GM12878 (cell line): ENCODE data around the gene UBE2E2. TPM values are rescaled to one million over a fixed set of nuclear protein-coding genes. Genes with fewer than 3 reads are reported as not detected.

Experiments
- ATAC-seq: fragments of 200-7000 bp; cut with Tn5 transposase; 3 replicates; pipeline ENCODE4 v1.9.1; 2020; ENCODE audit warnings: mild to moderate bottlenecking, moderate library complexity
- BruUV-seq: library from RNA; stranded (reverse); fragments of 400-500 nt; replicated peaks from 2 replicates; lab custom pipeline; 2021; lab: Mats Ljungman, UMichigan
- CTCF ChIA-PET: fragments of 300-600 bp; sonication (Branson Sonifier 250); formaldehyde crosslinking; extraction: SDS; loops from one replicate; lab custom pipeline; 2021; ENCODE audit warnings: inconsistent platforms; lab: Yijun Ruan, JAX
- POLR2A ChIA-PET: fragments of 350-600 bp; formaldehyde crosslinking; extraction: SDS; loops from one replicate; lab custom pipeline; 2021; ENCODE audit warnings: inconsistent platforms; lab: Charles Lee
- RAD21 ChIA-PET: fragments of 300-600 bp; sonication (Branson Sonifier 250); formaldehyde crosslinking; loops from one replicate; lab custom pipeline; 2023; ENCODE audit warnings: antibody characterized with exemption; ENCODE audit not compliant: unreplicated experiment; lab: Charles Lee
- SMC1A ChIA-PET: fragments of 300-600 bp; sonication (Branson Sonifier 250); formaldehyde crosslinking; loops from one replicate; lab custom pipeline; 2023; ENCODE audit not compliant: unreplicated experiment, uncharacterized antibody; lab: Charles Lee
- DNase-seq: peaks from one replicate; pipeline ENCODE4 v3.0.0-alpha.2; 2011; ENCODE audit warnings: low read depth, low spot score
- FAIRE-seq: peaks from 3 replicates; lab custom pipeline; 2011; peaks lifted over from hg19 to GRCh38; lab: Jason Lieb, UNC
- H2AFZ ChIP-seq: 2 replicates; pipeline ENCODE4 v1.6.0; 2011; ENCODE audit warnings: low read depth, low read length, control low read depth; ENCODE audit not compliant: control insufficient read depth
- H3K27ac ChIP-seq: 2 replicates; pipeline ENCODE4 v1.5.1; 2011; ENCODE audit warnings: control low read depth; ENCODE audit not compliant: control insufficient read depth, insufficient read depth
- H3K27me3 ChIP-seq, 2 experiments: replicated peaks in 1 of 2; 2 replicates each; pipeline versions ENCODE4 v1.6.0 to v1.6.1; 2011; ENCODE audit warnings: low read length in 1 of 2; ENCODE audit not compliant: control insufficient read depth in 2 of 2, insufficient read depth in 2 of 2
- H3K36me3 ChIP-seq, 2 experiments: 2 replicates each; pipeline ENCODE4 v1.5.1; 2011; ENCODE audit warnings: low read length in 1 of 2; ENCODE audit not compliant: control insufficient read depth in 2 of 2, insufficient read depth in 2 of 2
- H3K4me1 ChIP-seq: 2 replicates; pipeline ENCODE4 v1.6.1; 2011; ENCODE audit warnings: mild to moderate bottlenecking, low read length, moderate library complexity, mixed read lengths; ENCODE audit not compliant: control insufficient read depth, insufficient read depth
- H3K4me2 ChIP-seq: 2 replicates; pipeline ENCODE4 v1.6.0; 2011; ENCODE audit warnings: control low read depth; ENCODE audit not compliant: control insufficient read depth, insufficient read depth
- H3K4me3 ChIP-seq: fragments of 200-600 bp; sonication (generic); 2 replicates; pipeline ENCODE4 v1.5.1; 2016
- H3K79me2 ChIP-seq: 2 replicates; pipeline ENCODE4 v1.6.0; 2011; ENCODE audit warnings: low read length; ENCODE audit not compliant: control insufficient read depth, insufficient read depth
- H3K9ac ChIP-seq: 2 replicates; pipeline ENCODE4 v1.8.0; 2011; ENCODE audit warnings: low read length, control low read depth, mixed read lengths; ENCODE audit not compliant: control insufficient read depth, insufficient read depth
- H3K9me3 ChIP-seq: replicated peaks from 3 replicates; pipeline ENCODE4 v1.5.1; 2011; ENCODE audit warnings: mild to moderate bottlenecking, low read length; ENCODE audit not compliant: control insufficient read depth, insufficient read depth
- H4K20me1 ChIP-seq: 2 replicates; pipeline ENCODE4 v1.6.0; 2011; ENCODE audit not compliant: control insufficient read depth, insufficient read depth
- BRCA1 ChIP-seq: IDR thresholded peaks from 2 replicates; pipeline ENCODE4 v1.6.1; 2011; ENCODE audit warnings: low read depth, low read length, improper control_type of control experiment
- CHD1 ChIP-seq: IDR thresholded peaks from 2 replicates; pipeline ENCODE4 v1.6.1; 2012; ENCODE audit warnings: low read depth, low read length, improper control_type of control experiment
- E4F1 ChIP-seq: fragments of 450-650 bp; IDR thresholded peaks from 2 replicates; pipeline ENCODE4 v1.6.1; 2018; ENCODE audit warnings: borderline replicate concordance, mild to moderate bottlenecking; ENCODE audit not compliant: partially characterized antibody
- ETV6 ChIP-seq, 2 experiments: fragments of 450-650 bp in 1 of 2; IDR thresholded peaks in 1 of 2; conservative IDR thresholded peaks in 1 of 2; 2 replicates each; pipeline ENCODE4 v1.6.1; 2014; ENCODE audit warnings: antibody characterized with exemption in 1 of 2, borderline replicate concordance in 1 of 2, low read depth in 1 of 2, mild to moderate bottlenecking in 1 of 2, moderate library complexity in 1 of 2
- FOS ChIP-seq: IDR thresholded peaks from 3 replicates; pipeline ENCODE4 v1.6.1; 2011; ENCODE audit warnings: borderline replicate concordance; ENCODE audit not compliant: insufficient read length; ENCODE audit errors: extremely low read depth
- LARP7 ChIP-seq: fragments of 450-650 bp; IDR thresholded peaks from 2 replicates; pipeline ENCODE4 v1.6.1; 2017; ENCODE audit warnings: mild to moderate bottlenecking
- MXI1 ChIP-seq: fragments of 150-350 bp; IDR thresholded peaks from 2 replicates; pipeline ENCODE4 v1.6.1; 2011; ENCODE audit warnings: low read depth, mild to moderate bottlenecking, inconsistent platforms, low read length, improper control_type of control experiment
- NR2C2 ChIP-seq: IDR thresholded peaks from 2 replicates; pipeline ENCODE4 v1.6.1; 2011; ENCODE audit warnings: borderline replicate concordance, low read depth; ENCODE audit not compliant: control insufficient read depth, insufficient read length
- NRF1 ChIP-seq: conservative IDR thresholded peaks from 2 replicates; pipeline ENCODE4 v1.6.1; 2011; ENCODE audit warnings: mild to moderate bottlenecking, low read depth, low read length, improper control_type of control experiment
- PAX8 ChIP-seq: fragments of 450-650 bp; IDR thresholded peaks from 2 replicates; pipeline ENCODE4 v1.6.1; 2017; ENCODE audit warnings: mild to moderate bottlenecking, moderate library complexity
- PKNOX1 ChIP-seq: fragments of 450-650 bp; IDR thresholded peaks from 2 replicates; pipeline ENCODE4 v1.6.1; 2016; ENCODE audit warnings: mild to moderate bottlenecking
- RELB ChIP-seq: fragments of 450-650 bp; IDR thresholded peaks from 2 replicates; pipeline ENCODE4 v1.6.1; 2017; ENCODE audit warnings: low read depth, mild to moderate bottlenecking, moderate library complexity
- SMC3 ChIP-seq: IDR thresholded peaks from 2 replicates; pipeline ENCODE4 v1.6.1; 2011; ENCODE audit warnings: low read length, improper control_type of control experiment, borderline replicate concordance
- STAT3 ChIP-seq: IDR thresholded peaks from 2 replicates; pipeline ENCODE4 v1.6.1; 2011; ENCODE audit warnings: low read depth, low read length, improper control_type of control experiment
- TCF3 ChIP-seq: IDR thresholded peaks from 2 replicates; pipeline ENCODE4 v1.6.1; 2012; ENCODE audit warnings: low read depth, mild to moderate bottlenecking, low read length, borderline replicate concordance; ENCODE audit not compliant: insufficient read depth
- WGBS: methylation state at CpG from one replicate; pipeline ENCODE4 v1.1.6; 2016; ENCODE audit warnings: low lambda C conversion rate; ENCODE audit not compliant: insufficient replicate concordance, insufficient coverage; ENCODE audit errors: missing lambda C conversion rate; 5-methylcytosine and 5-hydroxymethylcytosine counted together
- in situ Hi-C: fragments of 300-500 bp; cut with MboI; formaldehyde crosslinking; loops from 9 replicates; pipeline ENCODE4 v1.14.3; 2018; ENCODE audit warnings: mixed read lengths
- intact Hi-C: fragments of 100-400 bp; cut with micrococcal nuclease; formaldehyde crosslinking; loops from one replicate; pipeline ENCODE4 v1.14.2; 2022; ENCODE audit not compliant: unreplicated experiment
- polyA plus RNA-seq, 11 experiments: library from polyadenylated mRNA; depleted of rRNA in 4 of 11; unstranded in 6 of 11; stranded (reverse) in 5 of 11; fragments of >200 nt; fragmentation: Nextera tagmentation in 4 of 11; fragmentation: Illumina TruSeq in 1 of 11; extraction: Ambion mirVana in 4 of 11; extraction: Trizol in 1 of 11; gene quantifications; 1 replicate in 1 of 11; 2 replicates in 10 of 11; pipeline versions ENCODE4 v1.2.1 to v1.2.3, GENCODE V29; 2011 to 2016; ENCODE audit warnings: inconsistent platforms in 2 of 11, missing spikeins in 2 of 11, low read depth in 1 of 11
- total RNA-seq, 4 experiments: library from RNA; depleted of rRNA in 3 of 4; stranded (reverse); fragments of >200 nt in 3 of 4; fragmentation: Illumina TruSeq in 1 of 4; extraction: Trizol in 1 of 4; gene quantifications; 2 replicates each; pipeline versions ENCODE4 v1.2.1 to v1.2.3, GENCODE V29; 2013 to 2021
- TF ChIP-seq, protein P1 (sequence below): fragments of 150-350 bp; IDR thresholded peaks from 2 replicates; pipeline ENCODE4 v1.6.1; 2014; ENCODE audit warnings: mild to moderate bottlenecking, low read depth, low read length

Gene UBE2E2
- total and polyA plus RNA-seq, 10 of the 15 experiments (the other 5 are each of a cell fraction or from before 2014, with no cell fraction given) = 8.7 to 71.0 (median 36.4) TPM

- Histone ChIP-seq H2AFZ (no peak overlapping the region), H4K20me1 (no peaks in the 10 kb centered on the region)
- no peak for FAIRE-seq
- CTCF ChIA-PET = no interaction called here
- no peak for DNase-seq
- TF ChIP-seq FOS (no peak), LARP7 (no peak), ETV6 (conservative IDR thresholded peaks at IDR 0.05 in 1 of 2, IDR thresholded peaks at IDR 0.05 in 1 of 2; ENCODE audit: borderline replicate concordance in 1 of 2, low read depth in 1 of 2) (no peak), SMC3 (no peak), BRCA1 (no peak), NRF1 (no peak), TCF3 (no peak), PAX8 (no peak), PKNOX1 (no peak), E4F1 (no peak), NR2C2 (no peak), CHD1 (no peak), STAT3 (no peak), RELB (no peak), MXI1 (no peak)
- TF ChIP-seq, protein P1, sequence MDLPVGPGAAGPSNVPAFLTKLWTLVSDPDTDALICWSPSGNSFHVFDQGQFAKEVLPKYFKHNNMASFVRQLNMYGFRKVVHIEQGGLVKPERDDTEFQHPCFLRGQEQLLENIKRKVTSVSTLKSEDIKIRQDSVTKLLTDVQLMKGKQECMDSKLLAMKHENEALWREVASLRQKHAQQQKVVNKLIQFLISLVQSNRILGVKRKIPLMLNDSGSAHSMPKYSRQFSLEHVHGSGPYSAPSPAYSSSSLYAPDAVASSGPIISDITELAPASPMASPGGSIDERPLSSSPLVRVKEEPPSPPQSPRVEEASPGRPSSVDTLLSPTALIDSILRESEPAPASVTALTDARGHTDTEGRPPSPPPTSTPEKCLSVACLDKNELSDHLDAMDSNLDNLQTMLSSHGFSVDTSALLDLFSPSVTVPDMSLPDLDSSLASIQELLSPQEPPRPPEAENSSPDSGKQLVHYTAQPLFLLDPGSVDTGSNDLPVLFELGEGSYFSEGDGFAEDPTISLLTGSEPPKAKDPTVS = no peak
- TF ChIP-seq, all 136 proteins: peak for 0
- 97% methylated on average over 5 of the region's 5 CpGs for WGBS
- Histone ChIP-seq H3K9ac (no peak overlapping the region), H3K9me3 (peaks cover 28% of the 10 kb centered on the region; the same call in 2 of the 3 replicates), H3K27me3 (no peaks in the 10 kb centered on the region), H3K4me2 (no peak overlapping the region), H3K27ac (no peak overlapping the region), H3K36me3 (no peaks in the 10 kb centered on the region; a peak in 1 of 4 replicates), H3K79me2 (no peaks in the 10 kb centered on the region), H3K4me3 (no peak overlapping the region), H3K4me1 (0 out of 2 replicates have a peak, but pooled peaks cover 4% of the 10 kb centered on the region)
- in situ Hi-C loops (no loop called here), intact Hi-C loops (no loop called here)
- RAD21 ChIA-PET = no interaction called here
- SMC1A ChIA-PET = interaction anchor here (0.9 to 2.5 kb wide), 4 partner anchors 14 to 217 kb away, joined by 3 to 6 read pairs (median 4); no protein-coding TSS in a partner anchor
- no TSS peak for BruUV-seq
- no peak for ATAC-seq
- POLR2A ChIA-PET = interaction anchor here (0.6 kb wide), 1 partner anchor 317 kb away, joined by 3 read pairs; no protein-coding TSS in a partner anchor
These were observed 278.0 kb downstream of the UBE2E2 start for GRCh38 chr3:23481011-23481615.
